ENCODE results near the gene SEPTIN12.

SEPTIN12 gene

DNA sequence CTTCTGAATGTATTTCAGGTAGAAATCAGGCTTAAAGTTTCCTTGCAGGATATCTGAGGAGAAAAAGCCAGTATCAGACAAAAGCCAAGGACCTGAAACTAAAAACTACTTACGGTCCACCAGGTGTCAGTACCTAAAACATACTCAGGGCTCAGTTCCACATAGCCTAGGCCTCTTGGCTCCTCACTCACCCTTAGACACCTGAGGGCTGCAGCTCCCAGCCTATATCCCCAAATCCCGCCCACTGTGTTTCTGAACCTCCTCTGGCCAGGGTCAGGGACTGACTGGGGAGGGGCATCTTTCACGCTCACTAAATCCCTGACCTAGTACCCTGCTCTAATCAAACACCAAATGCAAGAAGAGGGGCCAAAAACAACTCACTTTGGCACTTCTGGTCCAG lies 23.1 kb upstream of the SEPTIN12 start:
- H3K36me3 Mint-ChIP-seq: peaks cover 6% of the 10 kb centered on the region
- H3K27me3 Mint-ChIP-seq: no peaks in the 10 kb centered on the region
- no peaks in the 10 kb centered on the region for H3K9me3 Mint-ChIP-seq
- H3K4me3 Mint-ChIP-seq: no peak overlapping the region
- peaks cover 3% of the 10 kb centered on the region for H3K4me1 Mint-ChIP-seq
- no peak overlapping the region for H3K27ac Mint-ChIP-seq

DNA sequence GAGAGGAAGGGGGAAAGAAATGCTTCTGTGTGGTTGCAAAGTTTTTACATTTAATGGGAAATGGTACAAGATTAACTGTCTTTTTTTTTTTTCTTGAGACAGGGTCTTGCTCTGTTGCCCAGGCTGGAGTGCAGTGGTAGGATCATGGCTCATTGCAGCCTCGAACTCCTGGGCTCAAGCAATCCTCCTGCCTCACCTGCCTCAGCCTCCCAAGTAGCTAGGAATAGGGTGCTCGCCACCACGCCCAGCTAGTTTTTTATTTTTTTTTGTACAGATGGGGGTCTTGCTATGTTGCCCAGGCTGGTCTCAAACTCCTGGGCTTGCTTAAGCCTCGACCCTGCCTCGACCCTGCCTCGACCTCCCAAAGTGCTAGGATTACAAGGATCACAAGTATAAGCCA lies 18.1 kb upstream of the SEPTIN12 start:
- Mint-ChIP-seq H3K27me3 (no peaks in the 10 kb centered on the region), H3K27ac (no peak overlapping the region), H3K9me3 (no peaks in the 10 kb centered on the region), H3K4me1 (peaks cover 9% of the 10 kb centered on the region), H3K36me3 (peaks cover 4% of the 10 kb centered on the region), H3K4me3 (no peak overlapping the region)

DNA sequence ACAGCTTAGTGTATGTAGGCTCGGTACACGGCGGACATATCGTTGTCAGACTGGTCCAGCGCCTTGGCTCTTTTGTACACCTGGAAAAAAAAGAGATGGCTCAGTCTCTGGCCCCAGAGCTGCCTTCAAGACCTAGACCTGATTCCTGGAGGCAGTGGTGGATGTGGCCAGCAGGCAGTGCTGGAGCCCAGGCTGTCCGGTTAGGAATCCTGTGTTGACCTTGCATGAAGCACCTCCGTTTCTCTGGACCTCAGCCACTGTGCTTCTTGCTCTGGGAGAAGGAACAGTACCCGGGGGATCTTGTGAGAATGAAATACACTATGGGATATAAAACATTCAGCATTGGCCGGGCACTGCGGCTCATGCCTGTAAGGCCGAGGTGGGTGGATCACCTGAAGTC lies 17.1 kb upstream of the SEPTIN12 start:
- H3K27ac Mint-ChIP-seq: no peak overlapping the region
- peaks cover 4% of the 10 kb centered on the region for H3K36me3 Mint-ChIP-seq
- no peak overlapping the region for H3K4me3 Mint-ChIP-seq
- H3K27me3 Mint-ChIP-seq: no peaks in the 10 kb centered on the region
- peaks cover 9% of the 10 kb centered on the region for H3K4me1 Mint-ChIP-seq
- H3K9me3 Mint-ChIP-seq: no peaks in the 10 kb centered on the region

DNA sequence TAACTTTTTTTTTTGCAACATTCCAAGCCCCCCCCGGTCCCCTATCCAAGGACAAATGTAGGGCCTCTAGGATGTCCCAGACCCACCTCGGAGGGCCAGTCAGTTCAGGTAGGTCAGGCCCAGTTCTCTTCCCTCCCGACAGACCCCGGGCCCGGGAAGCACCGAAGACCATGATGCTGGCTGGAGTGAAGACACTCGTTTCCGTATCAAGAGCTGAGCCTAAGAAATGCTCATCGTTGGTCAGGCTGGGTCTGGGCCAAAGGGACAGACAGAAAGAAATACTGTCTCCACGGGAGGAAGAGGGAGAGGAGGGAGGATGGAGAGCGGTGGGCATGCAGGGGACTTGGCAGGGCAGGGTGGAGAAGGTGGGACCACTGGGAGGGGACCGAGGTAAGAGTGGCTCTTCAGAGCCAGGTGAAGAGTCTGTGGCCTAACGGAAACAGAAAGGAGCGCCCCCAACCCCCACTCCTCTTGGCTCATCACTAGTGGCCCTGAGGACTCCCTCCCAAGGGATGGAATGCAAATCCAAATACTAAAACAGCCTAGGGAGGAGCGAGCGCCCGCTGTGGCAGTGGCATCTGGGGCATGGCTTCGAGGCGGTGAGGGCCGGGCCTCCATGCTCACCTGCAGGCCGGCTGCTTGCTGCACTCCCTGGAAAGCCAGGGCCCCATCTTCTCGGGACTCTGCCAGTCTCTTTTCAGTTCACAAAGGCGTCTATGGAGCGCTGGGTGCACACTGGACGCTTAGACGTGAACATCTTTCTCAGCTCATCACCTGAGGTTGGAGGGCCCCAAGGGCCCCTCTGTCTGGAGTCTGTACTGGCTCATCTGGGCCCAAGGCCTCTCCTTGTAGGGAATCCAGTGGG lies 16.0 kb upstream of the SEPTIN12 start:
- H3K4me3 Mint-ChIP-seq: peak overlapping the region; percentile 62
- peaks cover 9% of the 10 kb centered on the region for H3K4me1 Mint-ChIP-seq
- peaks cover 4% of the 10 kb centered on the region for H3K36me3 Mint-ChIP-seq
- no peak overlapping the region for H3K27ac Mint-ChIP-seq
- no peaks in the 10 kb centered on the region for H3K9me3 Mint-ChIP-seq
- no peaks in the 10 kb centered on the region for H3K27me3 Mint-ChIP-seq

DNA sequence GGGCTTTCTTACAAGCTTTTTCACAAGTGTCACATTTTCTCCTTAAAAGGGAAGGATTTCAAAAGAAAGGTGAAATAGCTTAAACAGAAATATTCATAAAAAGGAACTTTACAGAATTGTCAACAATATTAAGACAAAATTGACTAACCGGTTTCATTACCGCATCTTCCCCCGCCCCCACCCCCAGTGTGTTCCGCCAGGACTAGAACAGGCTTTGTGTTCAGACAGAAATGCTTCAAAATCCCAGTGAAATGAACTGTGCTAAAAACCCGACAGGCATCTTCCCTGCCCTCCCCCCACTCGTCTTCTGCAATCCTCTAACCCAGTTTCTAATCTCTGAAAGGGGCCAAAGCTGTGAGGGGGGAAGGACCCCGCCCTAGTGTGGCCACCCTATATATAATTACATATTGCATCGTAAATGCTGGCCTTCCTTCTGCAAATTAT lies 15.3 kb upstream of the SEPTIN12 start:
- Mint-ChIP-seq H3K4me3 (peak overlapping the region; percentile 81), H3K27me3 (no peaks in the 10 kb centered on the region), H3K36me3 (peaks cover 4% of the 10 kb centered on the region), H3K4me1 (peaks cover 9% of the 10 kb centered on the region), H3K9me3 (no peaks in the 10 kb centered on the region), H3K27ac (peak overlapping the region; percentile 46)

DNA sequence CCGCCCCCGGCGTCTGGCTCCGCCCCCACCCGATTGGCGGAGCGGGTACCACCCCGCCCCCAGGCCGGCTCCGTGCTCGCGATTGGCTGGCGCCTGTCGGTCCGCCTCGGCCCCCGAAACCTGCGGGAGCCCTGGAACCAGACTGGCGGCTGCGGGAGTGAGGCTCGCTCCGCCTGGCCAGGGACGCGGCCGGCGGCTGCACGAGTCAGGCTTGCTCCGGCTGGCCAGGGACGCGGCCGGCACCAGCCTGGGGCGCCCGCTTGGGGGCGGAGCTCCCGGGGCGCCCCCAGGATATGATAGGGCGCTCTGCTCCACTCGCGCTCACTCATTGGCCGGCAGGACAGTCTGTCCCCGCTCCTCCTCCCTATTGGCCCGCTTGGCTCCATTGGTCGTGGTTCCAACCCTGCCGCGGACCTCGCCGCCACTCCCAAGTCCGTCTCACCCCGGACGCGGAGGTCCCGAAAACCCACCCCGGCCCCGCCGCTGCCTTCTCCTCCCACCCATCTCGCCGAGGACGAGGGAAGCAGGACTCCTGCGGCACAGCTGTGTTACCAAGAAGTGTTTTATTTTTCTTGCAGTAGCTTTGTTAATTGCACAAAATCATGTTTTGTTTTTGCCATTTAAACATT lies 14.6 kb upstream of the SEPTIN12 start:
- peaks cover 4% of the 10 kb centered on the region for H3K36me3 Mint-ChIP-seq
- H3K9me3 Mint-ChIP-seq: no peaks in the 10 kb centered on the region
- no peaks in the 10 kb centered on the region for H3K27me3 Mint-ChIP-seq
- peak overlapping the region; percentile 85 for H3K4me3 Mint-ChIP-seq
- H3K27ac Mint-ChIP-seq: no peak overlapping the region
- peaks cover 9% of the 10 kb centered on the region for H3K4me1 Mint-ChIP-seq

DNA sequence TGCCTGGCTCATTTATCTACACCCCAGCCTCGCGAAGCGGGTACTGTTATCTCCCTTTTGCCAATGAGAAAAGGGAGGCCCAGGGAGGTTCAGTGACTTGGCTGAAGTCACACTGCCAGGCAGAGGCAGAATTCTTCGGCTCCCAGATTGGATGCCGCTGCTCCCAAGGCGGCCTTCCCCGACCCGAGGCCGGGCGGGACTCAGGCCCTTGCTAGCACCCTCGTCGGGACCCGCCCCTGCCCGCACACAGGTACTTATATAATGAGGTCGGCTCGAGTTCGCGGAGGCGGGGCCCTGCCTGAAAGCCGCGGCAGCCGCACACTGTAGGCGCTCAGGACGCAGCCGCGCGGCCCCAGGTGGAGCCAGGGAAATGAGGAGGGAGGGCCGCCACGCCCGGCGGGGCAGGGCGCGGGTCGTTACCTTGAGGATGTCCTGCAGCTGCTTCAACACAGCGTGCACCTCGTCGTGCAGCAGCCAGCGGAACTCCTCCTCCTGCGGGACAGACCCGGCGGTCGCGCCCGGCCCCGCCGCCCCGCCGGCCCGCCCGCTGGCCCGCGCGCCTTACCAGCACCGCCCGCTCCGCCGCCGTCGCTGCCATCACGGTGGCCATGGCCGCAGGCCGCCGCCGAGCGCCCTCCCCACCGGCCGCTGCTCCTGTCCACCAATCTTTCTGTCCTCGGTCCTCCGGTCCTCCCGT lies 14.0 kb upstream of the SEPTIN12 start, which contains the start of gene ROGDI:
Gene ROGDI (minus strand): TSS at position 672 of the 697 bp plus-strand sequence. CDS start 62 bp downstream, at position 610.
- peak within 1 kb of the TSS; percentile 41 for H3K27ac Mint-ChIP-seq
- peaks cover 1% of the 10 kb centered on the region for H3K36me3 Mint-ChIP-seq
- H3K4me3 Mint-ChIP-seq: peak within 1 kb of the TSS; percentile 85
- H3K9me3 Mint-ChIP-seq: no peaks in the 10 kb centered on the region
- peaks cover 9% of the 10 kb centered on the region for H3K4me1 Mint-ChIP-seq
- no peaks in the 10 kb centered on the region for H3K27me3 Mint-ChIP-seq

DNA sequence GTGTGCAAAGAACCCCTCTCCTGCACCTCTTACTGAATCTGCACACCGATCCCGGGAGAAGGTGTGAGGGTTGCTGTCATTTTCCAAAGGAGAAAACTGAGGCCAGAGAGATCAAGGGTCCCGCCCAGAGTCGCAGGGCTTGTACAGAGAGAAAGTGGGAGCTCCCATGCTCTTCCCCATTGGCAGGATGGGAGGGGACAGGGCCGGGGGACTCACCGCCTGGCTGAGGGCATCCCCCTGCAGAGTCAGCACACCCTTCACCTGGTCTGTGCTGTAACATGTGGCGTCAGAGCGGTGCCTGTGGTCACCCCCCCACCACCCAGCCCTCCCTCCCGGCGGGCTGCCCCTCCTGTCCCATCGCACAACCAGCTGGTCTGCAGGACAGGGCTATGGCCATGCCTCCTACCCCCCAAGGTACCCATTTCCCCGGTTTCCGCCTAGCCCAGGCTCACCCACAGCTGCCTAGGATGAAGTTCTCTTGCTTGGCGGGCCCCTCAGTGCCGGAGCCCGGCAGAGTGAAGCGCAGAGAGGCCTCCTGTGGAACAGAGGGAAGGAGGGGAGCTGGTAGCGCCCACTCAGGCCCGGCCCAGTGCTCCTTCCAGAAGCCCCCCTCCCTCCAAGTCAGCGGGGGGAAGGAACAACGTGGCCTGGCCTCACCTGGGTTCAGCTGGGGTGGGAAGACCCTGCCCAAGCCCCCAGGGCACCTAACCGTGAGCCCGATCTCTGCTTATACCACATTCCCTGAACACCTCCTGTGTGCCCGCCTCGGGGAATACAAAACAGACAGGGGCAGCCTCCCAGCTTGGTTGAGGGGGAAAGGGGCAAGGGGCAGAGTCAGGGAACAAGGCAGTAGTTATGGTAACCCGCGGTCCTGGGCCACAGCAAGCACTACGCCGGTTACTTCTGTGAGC lies 13.2 kb upstream of the SEPTIN12 start:
- peaks cover 1% of the 10 kb centered on the region for H3K36me3 Mint-ChIP-seq
- peaks cover 9% of the 10 kb centered on the region for H3K4me1 Mint-ChIP-seq
- no peaks in the 10 kb centered on the region for H3K9me3 Mint-ChIP-seq
- H3K27ac Mint-ChIP-seq: peak overlapping the region; percentile 41
- no peaks in the 10 kb centered on the region for H3K27me3 Mint-ChIP-seq
- peak overlapping the region; percentile 85 for H3K4me3 Mint-ChIP-seq

DNA sequence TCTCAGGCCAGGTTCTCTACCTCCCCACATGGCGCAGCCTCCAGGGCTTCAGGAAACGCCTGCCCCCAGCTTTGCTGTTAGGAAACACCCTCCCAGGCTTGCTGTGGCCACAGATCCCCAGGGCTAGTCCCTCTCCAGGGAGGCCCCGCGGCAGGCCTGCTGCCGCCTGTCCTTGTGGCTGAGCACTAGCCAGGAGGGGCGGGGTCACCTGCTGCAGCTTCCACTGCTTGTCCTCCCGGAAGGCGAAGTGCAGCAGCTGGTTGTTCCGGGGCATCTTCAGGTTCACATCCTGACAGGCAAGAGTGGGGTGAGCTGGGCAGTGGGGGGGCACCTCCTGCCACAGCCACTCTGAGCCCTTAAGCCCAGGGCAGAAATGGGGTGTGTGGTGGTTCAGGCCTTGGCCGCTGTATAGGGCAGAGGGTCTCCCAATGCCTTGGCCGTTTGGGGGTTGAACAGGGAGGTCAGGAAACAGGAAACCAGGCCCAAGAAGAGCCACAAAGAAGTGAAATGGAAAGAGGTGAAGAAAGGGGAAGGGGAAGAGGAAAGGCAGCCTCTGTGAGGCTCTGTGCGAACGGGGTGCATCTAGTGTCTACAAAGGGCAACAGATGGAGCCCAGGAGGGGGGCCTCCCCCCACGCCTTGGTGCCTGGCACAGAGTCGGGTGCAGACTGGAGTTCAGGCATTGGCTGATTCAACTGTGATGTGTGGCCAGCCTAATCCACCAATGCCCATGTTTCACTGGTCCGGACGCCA lies 12.3 kb upstream of the SEPTIN12 start:
- no peaks in the 10 kb centered on the region for H3K9me3 Mint-ChIP-seq
- H3K27me3 Mint-ChIP-seq: no peaks in the 10 kb centered on the region
- peak overlapping the region; percentile 65 for H3K27ac Mint-ChIP-seq
- H3K4me1 Mint-ChIP-seq: peaks cover 9% of the 10 kb centered on the region
- peaks cover 1% of the 10 kb centered on the region for H3K36me3 Mint-ChIP-seq
- peak overlapping the region; percentile 54 for H3K4me3 Mint-ChIP-seq

DNA sequence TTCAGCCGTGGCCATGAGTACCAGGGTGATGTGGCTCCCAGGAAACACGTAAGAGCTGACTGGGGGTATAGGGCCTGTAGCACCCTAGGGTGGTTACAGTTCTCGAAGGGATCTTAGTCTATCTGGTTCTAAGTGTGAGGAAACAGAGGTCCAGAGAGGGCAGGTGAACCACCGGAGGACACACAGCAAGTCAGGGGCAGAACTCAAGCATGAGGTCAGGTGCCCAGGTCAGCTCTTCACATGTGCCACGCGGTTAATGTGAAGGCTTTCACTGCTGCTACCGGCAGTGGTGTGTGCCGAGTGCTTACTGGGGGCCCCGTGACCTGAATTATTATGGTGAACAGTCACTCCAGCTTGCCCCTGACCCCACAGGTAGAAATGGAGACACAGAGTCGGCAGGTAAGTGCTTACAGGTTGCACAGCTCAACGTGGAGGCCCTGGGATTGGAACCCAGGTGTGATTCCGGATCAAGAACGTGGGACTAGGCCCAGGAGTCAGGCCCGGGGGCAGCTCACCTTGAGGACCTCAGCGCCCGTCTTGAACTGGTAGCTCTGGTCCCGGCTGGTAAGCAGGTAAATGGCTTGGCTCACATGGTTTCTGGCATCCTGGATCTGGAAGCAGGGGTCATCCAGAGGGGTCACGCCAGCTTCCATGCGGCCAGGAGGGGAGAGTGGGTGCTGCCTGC lies 11.2 kb upstream of the SEPTIN12 start:
- H3K4me1 Mint-ChIP-seq: peaks cover 9% of the 10 kb centered on the region
- no peaks in the 10 kb centered on the region for H3K9me3 Mint-ChIP-seq
- H3K27ac Mint-ChIP-seq: no peak overlapping the region
- no peaks in the 10 kb centered on the region for H3K36me3 Mint-ChIP-seq
- H3K27me3 Mint-ChIP-seq: no peaks in the 10 kb centered on the region
- H3K4me3 Mint-ChIP-seq: no peak overlapping the region

DNA sequence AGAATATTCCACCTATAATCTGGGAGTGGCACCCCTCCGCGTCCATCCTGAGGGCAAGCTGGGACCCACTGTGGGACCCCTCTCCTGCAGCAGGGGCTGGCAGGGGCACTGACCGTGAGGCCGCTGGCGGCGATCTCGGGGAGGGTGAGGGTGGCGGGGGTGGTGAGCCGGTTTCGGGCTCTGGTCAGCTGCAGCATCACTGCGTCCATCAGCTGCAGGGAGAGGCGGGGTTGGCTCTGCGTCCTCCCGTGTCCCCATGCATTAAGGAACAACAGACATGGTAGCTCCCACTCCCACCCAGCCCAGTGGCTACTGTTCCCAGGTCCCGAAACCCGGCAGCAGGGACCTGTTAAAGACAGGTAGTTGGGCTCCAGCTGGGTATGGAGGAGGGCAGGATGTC lies 10.3 kb upstream of the SEPTIN12 start:
- Mint-ChIP-seq H3K4me1 (peaks cover 6% of the 10 kb centered on the region), H3K4me3 (no peak overlapping the region), H3K27me3 (no peaks in the 10 kb centered on the region), H3K36me3 (no peaks in the 10 kb centered on the region), H3K9me3 (no peaks in the 10 kb centered on the region), H3K27ac (no peak overlapping the region)

DNA sequence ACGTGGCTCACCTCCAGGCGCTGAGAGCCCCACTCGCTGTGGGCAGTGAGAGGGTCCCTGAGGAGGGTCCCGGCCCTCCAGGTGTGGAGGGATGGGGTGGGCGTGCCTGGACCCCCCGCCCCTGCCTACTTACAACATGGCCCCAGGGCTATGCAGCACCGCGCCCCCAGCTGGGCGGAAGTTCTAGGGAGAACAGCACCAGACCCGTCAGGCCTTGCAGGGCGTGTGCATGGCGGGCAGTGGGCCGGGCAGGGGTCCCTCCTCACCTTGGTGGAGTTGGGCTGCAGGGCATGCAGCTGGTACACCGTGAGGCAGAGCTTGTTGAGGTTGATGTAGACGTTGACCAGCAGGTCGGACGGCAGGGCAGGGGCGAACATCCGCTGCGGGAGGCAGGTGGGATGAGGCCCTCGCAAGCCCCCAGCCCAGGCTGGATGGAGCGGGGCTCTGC lies 9.7 kb upstream of the SEPTIN12 start:
- no peaks in the 10 kb centered on the region for H3K27me3 Mint-ChIP-seq
- H3K36me3 Mint-ChIP-seq: no peaks in the 10 kb centered on the region
- H3K9me3 Mint-ChIP-seq: no peaks in the 10 kb centered on the region
- no peak overlapping the region for H3K4me3 Mint-ChIP-seq
- no peak overlapping the region for H3K27ac Mint-ChIP-seq
- H3K4me1 Mint-ChIP-seq: no peaks in the 10 kb centered on the region

DNA sequence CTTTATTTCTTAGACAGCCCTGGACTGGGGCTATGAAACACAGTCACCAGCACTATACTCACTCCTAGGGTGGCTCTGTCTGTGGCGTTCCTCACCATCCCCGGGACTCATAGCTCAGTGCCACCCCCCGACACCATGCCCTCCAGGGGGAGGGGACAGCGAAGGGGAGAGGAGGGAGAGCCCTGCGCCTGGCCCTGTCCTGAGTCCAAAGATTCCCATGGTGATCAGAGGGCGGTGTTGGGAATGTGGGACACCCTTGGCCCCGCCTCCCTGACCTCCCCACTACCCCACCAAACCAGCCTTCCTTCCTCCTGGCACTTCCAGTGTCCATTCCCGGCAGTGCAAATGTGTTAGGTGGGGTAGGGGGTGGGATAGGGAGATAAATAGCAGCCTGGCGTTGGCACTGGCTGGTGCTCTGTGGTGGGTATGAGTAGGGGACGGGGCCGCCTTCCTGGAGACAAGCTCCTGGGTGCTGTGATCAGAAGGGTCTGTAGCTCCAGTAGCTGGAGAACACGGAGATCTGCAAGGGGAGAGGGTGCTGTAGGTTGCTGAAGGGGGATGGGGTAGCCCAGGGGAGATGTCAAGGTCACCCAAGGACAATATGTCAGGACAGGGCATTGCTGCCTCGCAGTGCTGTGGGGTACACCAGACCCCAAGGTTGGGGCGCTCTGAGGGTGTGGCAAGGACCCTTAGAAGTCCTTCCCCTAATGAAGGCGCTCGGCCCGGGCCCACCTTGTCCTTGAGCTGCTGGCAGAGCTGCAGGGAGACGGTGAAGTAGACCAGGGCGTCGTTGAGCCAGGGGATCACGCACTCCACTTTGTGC lies 9.0 kb upstream of the SEPTIN12 start:
- Mint-ChIP-seq H3K27ac (peak overlapping the region; percentile 46), H3K4me3 (no peak overlapping the region), H3K9me3 (no peaks in the 10 kb centered on the region), H3K4me1 (no peaks in the 10 kb centered on the region), H3K27me3 (no peaks in the 10 kb centered on the region), H3K36me3 (no peaks in the 10 kb centered on the region)

Measured in activated naive CD4-positive, alpha-beta T cell treated with anti-CD3 and anti-CD28 coated beads, Interleukin-2, amount 50 U/mL, for 24 hours (primary cell).